Measurements from ENCODE around the gene PPP2R3B. TPM values are rescaled to one million over a fixed set of nuclear protein-coding genes. Genes with fewer than 3 reads are reported as not detected.

The PPP2R3B gene
- total and polyA plus RNA-seq, 8 donors = 5.0 to 38.8 (median 6.9) TPM

DNA sequence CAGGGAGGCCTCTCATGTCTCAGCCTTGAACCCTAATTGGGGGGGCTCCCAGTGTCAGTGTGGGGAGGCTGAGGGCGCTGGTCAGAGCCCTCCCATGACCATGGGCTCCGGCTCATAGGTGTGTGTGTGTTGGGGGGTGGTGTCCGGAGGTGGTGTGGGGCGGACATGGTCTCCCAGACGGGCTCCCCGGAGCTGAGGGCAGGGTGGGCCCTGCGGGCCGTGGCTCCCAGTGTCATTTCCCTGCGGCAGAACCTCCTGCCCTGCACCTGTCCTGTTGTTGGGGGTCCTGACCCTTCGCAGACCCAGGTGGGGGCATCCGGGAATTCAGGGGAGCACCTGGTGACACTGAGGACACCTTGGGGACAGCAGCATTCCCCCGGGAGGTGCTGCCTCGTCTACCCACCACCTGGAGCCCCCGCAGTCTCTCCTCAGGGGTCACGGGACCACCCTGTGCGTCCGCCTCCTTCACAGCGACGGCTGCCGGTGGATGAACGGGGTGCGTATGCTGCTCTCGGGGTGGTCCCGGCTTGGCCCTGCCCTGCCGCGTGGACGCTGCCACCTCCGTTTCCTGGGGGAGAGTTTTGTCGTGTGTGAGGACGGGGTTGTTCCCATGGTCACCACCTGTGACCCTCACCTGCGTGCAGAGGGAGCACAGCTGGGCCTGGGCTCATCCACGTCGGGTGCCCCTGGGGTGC, 53.6 kb downstream of the PPP2R3B start:
- H3K4me1 ChIP-seq = no peaks in the 10 kb centered on the region
- H3K4me3 ChIP-seq = no peak overlapping the region
- H3K27ac ChIP-seq = no peak overlapping the region
- no peaks in the 10 kb centered on the region for H3K36me3 ChIP-seq
- no peaks in the 10 kb centered on the region for H3K9me3 ChIP-seq
- ATAC-seq (no peak), FAIRE-seq (no peak), DNase-seq (peak in 3 of 6 donors; percentile 27 to 74 (median 53))
- WGBS, 2 donors = 93% methylated on average over 33 of the region's 33 CpGs
- peaks cover 0 to 4% (median 0%) of the 10 kb centered on the region in 4 donors for H3K27me3 ChIP-seq
- TF ChIP-seq, protein P1, sequence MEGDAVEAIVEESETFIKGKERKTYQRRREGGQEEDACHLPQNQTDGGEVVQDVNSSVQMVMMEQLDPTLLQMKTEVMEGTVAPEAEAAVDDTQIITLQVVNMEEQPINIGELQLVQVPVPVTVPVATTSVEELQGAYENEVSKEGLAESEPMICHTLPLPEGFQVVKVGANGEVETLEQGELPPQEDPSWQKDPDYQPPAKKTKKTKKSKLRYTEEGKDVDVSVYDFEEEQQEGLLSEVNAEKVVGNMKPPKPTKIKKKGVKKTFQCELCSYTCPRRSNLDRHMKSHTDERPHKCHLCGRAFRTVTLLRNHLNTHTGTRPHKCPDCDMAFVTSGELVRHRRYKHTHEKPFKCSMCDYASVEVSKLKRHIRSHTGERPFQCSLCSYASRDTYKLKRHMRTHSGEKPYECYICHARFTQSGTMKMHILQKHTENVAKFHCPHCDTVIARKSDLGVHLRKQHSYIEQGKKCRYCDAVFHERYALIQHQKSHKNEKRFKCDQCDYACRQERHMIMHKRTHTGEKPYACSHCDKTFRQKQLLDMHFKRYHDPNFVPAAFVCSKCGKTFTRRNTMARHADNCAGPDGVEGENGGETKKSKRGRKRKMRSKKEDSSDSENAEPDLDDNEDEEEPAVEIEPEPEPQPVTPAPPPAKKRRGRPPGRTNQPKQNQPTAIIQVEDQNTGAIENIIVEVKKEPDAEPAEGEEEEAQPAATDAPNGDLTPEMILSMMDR (IDR thresholded peaks at IDR 0.05) = no peak
- intact Hi-C loops (cut with DNase I) = no loop called here

DNA sequence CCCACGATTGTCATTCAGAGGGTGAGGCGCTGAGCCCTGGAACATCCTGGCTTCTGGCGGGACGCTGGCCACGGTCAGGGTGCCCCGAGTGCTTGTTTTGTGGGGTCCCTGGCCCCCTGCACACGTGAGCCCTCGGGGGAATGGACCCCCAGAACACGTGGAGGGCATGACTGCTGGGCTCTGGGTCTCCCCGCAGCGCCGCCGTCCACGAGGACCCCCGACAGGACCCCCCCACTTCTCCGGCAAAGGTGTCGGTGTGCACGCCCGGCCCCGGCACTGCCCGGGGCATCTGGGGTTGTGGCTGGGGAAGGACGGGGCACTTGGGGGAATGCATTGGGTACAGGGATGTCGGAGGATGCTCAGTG, 54.2 kb downstream of the PPP2R3B start:
- peaks cover 0 to 4% (median 0%) of the 10 kb centered on the region in 4 donors for H3K27me3 ChIP-seq
- no peaks in the 10 kb centered on the region for H3K4me1 ChIP-seq
- 90% methylated on average over 22 to 23 of the region's 23 CpGs for WGBS, 2 donors
- TF ChIP-seq, protein P1 (IDR thresholded peaks at IDR 0.05) = no peak
- H3K36me3 ChIP-seq = no peaks in the 10 kb centered on the region
- DNase-seq (peak in 2 of 6 donors; percentile 21 to 50), FAIRE-seq (no peak), ATAC-seq (no peak)
- no peak overlapping the region for H3K27ac ChIP-seq
- intact Hi-C loops (cut with DNase I) = no loop called here
- H3K9me3 ChIP-seq = no peaks in the 10 kb centered on the region
- H3K4me3 ChIP-seq = no peak overlapping the region

DNA sequence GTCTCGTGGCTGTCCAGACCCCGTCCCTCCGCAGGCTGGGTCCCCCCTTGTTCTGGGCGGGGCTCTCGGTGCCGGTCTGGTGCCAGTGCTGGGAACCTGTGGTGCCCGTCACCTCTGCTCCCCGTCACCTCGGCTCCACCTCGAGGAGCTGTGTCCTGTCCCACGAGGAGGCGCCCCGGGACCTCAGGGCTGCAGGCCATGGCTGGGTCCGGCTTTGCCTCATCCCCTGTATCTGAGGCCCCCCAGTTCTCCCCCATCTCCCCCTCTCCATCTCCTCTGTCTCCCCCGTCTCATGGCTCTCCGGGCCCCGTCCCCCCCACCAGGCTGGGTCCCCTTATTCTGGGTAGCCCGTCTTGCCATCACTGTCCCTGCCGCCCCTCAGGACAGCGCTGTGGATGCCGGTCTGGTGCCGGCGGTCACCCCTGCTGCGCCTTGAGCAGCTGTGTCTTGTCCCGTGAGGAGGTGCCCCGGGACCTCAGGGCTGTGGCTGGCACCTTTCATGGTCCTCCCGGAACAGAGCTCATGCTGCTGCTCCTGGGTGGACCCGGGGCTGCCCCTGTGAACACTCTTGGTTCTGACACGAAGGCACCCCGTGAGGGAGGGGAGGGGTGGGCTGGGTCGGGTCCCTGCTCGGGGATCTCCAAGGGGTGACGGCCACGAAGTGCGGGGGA, 54.7 kb downstream of the PPP2R3B start:
- Histone ChIP-seq H3K4me1 (no peaks in the 10 kb centered on the region), H3K27me3 (peaks cover 0 to 4% (median 0%) of the 10 kb centered on the region in 4 donors), H3K4me3 (no peak overlapping the region), H3K27ac (no peak overlapping the region), H3K9me3 (no peaks in the 10 kb centered on the region), H3K36me3 (no peaks in the 10 kb centered on the region)
- TF ChIP-seq, protein P1 (IDR thresholded peaks at IDR 0.05) = no peak
- peak in 3 of 4 donors; percentile 12 to 17 (median 17) for ATAC-seq
- intact Hi-C loops (cut with DNase I) = no loop called here
- 51 to 61% methylated on average over 33 to 35 of the region's 35 CpGs for WGBS, 2 donors
- FAIRE-seq = no peak
- peak in 2 of 6 donors; percentile 20 to 63 for DNase-seq

DNA sequence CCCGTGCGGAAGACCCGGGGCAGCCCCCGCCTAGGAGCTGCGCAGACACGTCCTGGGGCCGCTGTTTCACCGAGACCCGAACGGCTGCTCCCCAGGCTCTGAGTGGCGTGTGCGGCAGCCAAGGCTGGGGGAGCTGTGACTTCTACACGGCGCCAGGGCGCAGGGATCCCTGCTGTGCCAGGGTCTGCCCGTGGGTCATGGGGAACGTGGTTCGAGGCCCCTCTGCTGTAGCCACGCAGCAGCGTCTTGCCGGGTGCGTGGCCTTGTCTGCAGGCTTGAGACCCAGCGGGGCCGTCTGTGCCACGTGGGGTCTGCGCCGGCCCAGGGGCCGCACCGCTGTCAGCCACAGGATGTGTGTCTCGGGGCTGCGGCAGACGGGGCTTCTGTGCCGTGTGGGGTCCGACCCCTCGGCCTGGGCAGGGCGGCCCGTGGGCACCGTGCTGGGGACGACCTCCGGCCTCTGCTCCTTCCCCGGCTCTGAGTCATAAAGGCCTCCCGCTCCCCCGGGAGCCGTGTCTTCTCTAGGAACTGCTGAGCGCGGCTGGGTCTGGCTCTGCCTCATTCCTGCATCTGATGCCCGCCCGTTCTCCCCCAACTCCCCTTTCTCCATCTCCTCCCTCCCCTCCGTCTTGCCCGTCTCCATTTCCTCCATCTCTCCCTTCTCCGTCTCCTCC, 55.4 kb downstream of the PPP2R3B start:
- DNase-seq = peak in 3 of 6 donors; percentile 21 to 77 (median 70)
- Histone ChIP-seq H3K27ac (no peak overlapping the region), H3K36me3 (no peaks in the 10 kb centered on the region), H3K9me3 (no peaks in the 10 kb centered on the region), H3K27me3 (peaks cover 0 to 4% (median 0%) of the 10 kb centered on the region in 4 donors), H3K4me3 (peak overlapping the region in 1 of 4 donors; percentile 26), H3K4me1 (no peaks in the 10 kb centered on the region)
- peak in 3 of 4 donors; percentile 50 to 67 (median 50) for ATAC-seq
- no peak for FAIRE-seq
- 5 to 14% methylated on average over 46 to 51 of the region's 51 CpGs for WGBS, 2 donors
- TF ChIP-seq, protein P1 (IDR thresholded peaks at IDR 0.05) = no peak
- intact Hi-C loops (cut with DNase I) = no loop called here
